ENCODE data around the gene TRMT1. TPM values are rescaled to one million over a fixed set of nuclear protein-coding genes. Genes with fewer than 3 reads are reported as not detected.

Gene TRMT1
- total and polyA plus RNA-seq, 2 of the 8 experiments (the other 6 are each of a cell fraction or from before 2014, with no cell fraction given), result 77.4 to 99.3 TPM

- no peak for TF ChIP-seq HDAC2 (IDR thresholded peaks at IDR 0.05; ENCODE audit: borderline replicate concordance in 1 of 2, low read depth in 2 of 2, low read length in 2 of 2)
- peak; percentile 86 for TF ChIP-seq TAF1 (IDR thresholded peaks at IDR 0.05; ENCODE audit: low read depth, low read length)
- TF ChIP-seq TAF7 (optimal IDR thresholded peaks at IDR 0.05; ENCODE audit: borderline replicate concordance, low read depth, low read length), result peak; percentile 84
- TF ChIP-seq SUZ12 (IDR thresholded peaks at IDR 0.05; ENCODE audit: low read length), result no peak
- TF ChIP-seq POLR2A (IDR thresholded peaks at IDR 0.05; ENCODE audit: control extremely low read depth in 1 of 2, low read depth in 2 of 2, low read length in 2 of 2), result peak in 1 of 2 experiments; percentile 83; a peak in 2 of 3 replicates
- TF ChIP-seq NRF1 (IDR thresholded peaks at IDR 0.05; ENCODE audit: low read depth, low read length), result no peak
- TF ChIP-seq KDM4A (IDR thresholded peaks at IDR 0.05; ENCODE audit: low read depth, low read length, severe bottlenecking), result no peak
- no peak for TF ChIP-seq BRCA1 (IDR thresholded peaks at IDR 0.05; ENCODE audit: low read depth, low read length)
- TF ChIP-seq KDM5A (IDR thresholded peaks at IDR 0.05; ENCODE audit: low read length), result no peak
- TF ChIP-seq RXRA (IDR thresholded peaks at IDR 0.05; ENCODE audit: insufficient read depth, low read depth, low read length), result no peak
- peak; percentile 98 for TF ChIP-seq SRF (IDR thresholded peaks at IDR 0.05; ENCODE audit: low read depth, low read length)
- TF ChIP-seq PHF8 (conservative IDR thresholded peaks at IDR 0.05; ENCODE audit: low read depth, low read length), result no peak
- no peak for TF ChIP-seq SIRT6 (IDR thresholded peaks at IDR 0.05; ENCODE audit: low read length)
- no peak for TF ChIP-seq EZH2 (IDR thresholded peaks at IDR 0.05; ENCODE audit: low read depth, low read length, severe bottlenecking)
- TF ChIP-seq NANOG (IDR thresholded peaks at IDR 0.05; ENCODE audit: insufficient read depth, low read depth, low read length, poor library complexity, severe bottlenecking), result no peak
- TF ChIP-seq, protein P1, sequence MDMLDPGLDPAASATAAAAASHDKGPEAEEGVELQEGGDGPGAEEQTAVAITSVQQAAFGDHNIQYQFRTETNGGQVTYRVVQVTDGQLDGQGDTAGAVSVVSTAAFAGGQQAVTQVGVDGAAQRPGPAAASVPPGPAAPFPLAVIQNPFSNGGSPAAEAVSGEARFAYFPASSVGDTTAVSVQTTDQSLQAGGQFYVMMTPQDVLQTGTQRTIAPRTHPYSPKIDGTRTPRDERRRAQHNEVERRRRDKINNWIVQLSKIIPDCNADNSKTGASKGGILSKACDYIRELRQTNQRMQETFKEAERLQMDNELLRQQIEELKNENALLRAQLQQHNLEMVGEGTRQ (IDR thresholded peaks at IDR 0.05; ENCODE audit: low read length), result 0 out of 2 replicates have a peak, but pooled peaks have one; percentile 44
- TF ChIP-seq POLR2AphosphoS5 (IDR thresholded peaks at IDR 0.05; ENCODE audit: low read depth, low read length), result peak; percentile 83
- no peak for TF ChIP-seq FOSL1 (IDR thresholded peaks at IDR 0.05; ENCODE audit: insufficient read depth, low read depth, low read length)
- TF ChIP-seq, protein P2, sequence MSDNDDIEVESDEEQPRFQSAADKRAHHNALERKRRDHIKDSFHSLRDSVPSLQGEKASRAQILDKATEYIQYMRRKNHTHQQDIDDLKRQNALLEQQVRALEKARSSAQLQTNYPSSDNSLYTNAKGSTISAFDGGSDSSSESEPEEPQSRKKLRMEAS (IDR thresholded peaks at IDR 0.05), result peak; percentile 92
- TF ChIP-seq RNF2 (IDR thresholded peaks at IDR 0.05; ENCODE audit: borderline replicate concordance, low read depth, low read length, missing control alignments, poor library complexity, severe bottlenecking), result no peak
- TF ChIP-seq GTF2F1 (IDR thresholded peaks at IDR 0.05; ENCODE audit: borderline replicate concordance, low read depth, low read length), result peak; percentile 76; the same call in 1 of the 2 replicates
- TF ChIP-seq CTBP2 (IDR thresholded peaks at IDR 0.05; ENCODE audit: borderline replicate concordance, insufficient read depth, insufficient read length, low read length), result no peak
Observed at GRCh38 chr19:13151605-13152355, 35.2 kb upstream of the TRMT1 start (continued).

All from H1 (cell line).